NCI-H345 (cell line): Measurements from ENCODE around the gene TASP1.
"Not testable (repeated sequence)": the region's sequence is repeated elsewhere in the genome, so short reads cannot be mapped to it uniquely, and the experiment has no call there.

ENCODE experiments used
- DNase-seq: peaks from one replicate; lab custom pipeline; 2025; lab: John Stamatoyannopoulos, UW

Gene TASP1

DNA sequence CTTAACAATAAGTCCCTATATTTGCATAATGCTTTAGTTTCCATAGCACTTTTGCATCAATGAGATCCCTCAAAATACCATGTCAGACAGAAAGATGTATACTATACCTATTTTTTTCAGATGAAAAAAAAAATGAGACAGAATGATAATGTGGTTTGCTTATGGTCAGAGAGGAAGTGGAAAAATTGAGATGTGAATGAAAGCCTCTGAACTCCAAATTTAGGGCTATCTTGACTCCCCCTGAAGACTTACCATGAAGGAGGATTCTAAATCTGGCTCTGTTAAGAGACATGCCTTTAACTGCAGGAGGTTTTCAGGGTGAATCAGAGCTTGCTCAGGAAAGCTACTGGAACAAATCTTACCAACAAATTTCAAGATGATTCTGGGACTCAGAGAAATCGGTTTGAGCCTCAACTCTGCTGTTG, 241.4 kb downstream of the TASP1 start:
- no peak for DNase-seq

DNA sequence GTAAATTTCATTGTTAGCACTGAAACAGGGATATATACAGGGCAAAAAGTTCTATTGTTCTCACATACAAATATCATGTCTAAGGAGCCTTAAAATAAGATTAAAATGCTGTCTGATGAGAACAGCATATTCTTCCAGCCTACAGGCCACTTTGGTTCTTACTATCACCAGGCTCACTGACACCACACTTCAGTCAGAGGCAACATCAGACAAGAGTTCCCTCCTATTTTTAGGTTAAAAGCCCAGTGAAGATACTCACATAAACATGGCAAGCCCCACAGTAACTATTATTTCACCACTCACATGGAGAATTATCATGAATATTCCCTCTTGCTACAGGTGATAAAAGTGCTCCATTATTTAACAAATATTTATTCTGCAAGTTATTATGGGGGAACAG, 241.9 kb downstream of the TASP1 start:
- DNase-seq = no peak

DNA sequence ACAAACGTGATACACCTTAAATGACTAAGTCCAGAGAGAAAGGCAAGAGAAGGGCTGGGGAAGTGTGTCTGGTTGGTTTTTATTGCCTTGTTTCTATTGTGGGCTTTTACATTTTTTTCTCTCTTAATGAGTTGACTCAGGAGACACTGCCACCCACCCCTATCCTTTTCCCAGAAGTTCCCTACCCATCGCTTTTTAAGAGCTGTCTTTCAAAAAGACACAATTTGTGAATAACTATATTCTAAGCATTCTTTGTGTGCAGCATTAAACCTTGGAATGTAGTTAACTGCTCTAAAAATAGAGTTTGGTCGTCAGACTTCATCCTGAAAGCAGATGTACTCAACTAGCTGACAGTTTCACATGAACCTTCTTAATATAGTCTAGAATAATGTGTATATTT, 242.7 kb downstream of the TASP1 start:
- no peak for DNase-seq

DNA sequence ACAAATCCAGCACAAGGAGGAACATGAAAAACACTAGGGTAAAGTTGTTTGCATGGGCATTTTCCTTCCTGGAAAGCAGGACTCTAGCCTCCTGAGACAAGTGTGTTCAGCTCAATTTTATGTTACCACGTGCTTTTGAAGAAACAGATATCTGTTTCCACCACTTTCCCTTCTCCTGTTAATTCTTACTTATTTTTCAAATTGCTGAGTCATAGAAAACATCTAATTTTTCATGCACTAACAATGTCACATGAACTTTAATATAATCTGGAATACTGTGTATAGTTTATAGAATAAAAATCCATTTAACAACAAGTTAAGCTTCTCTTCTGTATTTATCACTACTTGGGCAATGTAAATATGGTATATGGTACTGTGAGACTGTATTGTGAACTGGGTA, 243.5 kb downstream of the TASP1 start:
- DNase-seq = no peak

DNA sequence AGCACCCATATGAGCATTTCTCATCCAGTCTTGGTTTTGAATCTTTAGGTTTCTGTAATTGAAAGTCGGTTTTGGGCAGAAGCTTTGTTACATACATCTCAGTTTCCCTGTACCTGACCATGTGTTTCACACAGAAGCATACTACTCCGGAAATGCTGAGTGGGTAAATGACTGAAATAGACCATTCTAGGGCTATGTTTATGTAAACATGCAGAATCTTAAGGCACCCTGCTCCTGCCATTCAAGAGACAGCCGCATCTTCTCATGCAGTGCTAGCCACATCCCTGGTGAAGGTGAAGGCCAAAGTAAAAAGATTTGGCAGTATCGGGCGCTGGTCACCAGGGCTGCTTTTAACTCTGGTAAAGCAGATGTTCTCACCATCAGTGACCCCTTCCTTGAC, 246.3 kb downstream of the TASP1 start:
- no peak for DNase-seq

DNA sequence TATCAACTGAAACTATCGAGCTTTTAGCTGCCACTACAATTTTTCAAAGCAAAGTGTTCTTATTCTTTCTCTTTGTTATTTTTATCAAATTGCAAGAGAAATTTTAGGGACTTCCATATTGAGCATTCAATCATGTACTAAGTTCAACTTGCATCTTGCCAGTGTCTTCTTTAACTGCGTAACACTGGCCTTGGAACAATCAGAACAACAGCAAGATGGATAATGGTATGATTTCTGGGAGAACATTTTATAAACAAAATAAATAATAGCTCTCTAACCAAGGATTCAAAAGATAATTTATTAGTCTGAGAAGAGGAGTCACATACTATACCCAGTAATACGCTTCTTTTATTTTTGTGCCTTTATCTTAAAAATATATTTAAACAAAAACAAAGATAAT, 249.6 kb downstream of the TASP1 start:
- no peak for DNase-seq

DNA sequence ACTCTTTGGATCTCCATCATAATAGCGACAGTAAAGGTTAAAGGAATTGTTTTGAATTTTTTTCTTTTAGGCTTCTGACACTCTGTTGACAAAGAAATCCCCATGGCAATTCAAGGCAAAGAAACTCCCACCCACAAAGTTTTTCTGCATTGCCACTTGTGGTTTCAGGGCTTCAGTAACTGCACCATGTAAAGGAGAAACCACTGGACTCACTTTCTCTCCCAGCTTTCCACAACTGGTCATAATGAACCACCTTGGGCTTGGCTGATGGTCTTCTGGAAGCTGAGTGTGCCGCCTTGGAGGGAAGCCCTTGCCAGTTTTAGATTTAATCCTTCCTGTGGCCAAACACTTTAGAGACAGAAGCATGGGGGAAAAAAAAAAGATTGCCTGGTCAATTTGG, 254.6 kb downstream of the TASP1 start:
- DNase-seq = no peak

DNA sequence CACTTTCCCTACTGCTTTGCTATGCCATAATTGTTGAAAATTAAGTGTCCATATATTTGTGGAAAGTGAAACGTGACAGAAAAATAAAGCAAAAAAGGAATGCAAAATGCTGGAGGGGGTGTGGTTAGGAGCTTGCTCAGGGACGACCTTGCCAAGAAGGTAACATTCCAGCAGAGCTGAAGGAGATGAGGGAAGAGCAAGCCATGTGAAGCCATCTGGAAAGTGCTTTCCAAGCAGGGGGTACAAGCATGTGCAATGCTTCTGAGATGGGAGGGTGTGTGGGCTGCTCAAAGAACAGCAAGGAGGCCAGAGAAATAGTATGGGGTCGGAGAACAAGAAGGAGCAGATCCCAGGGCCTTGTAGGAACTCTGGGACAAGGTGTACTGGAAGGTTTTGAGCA, 255.9 kb downstream of the TASP1 start:
- no peak for DNase-seq

DNA sequence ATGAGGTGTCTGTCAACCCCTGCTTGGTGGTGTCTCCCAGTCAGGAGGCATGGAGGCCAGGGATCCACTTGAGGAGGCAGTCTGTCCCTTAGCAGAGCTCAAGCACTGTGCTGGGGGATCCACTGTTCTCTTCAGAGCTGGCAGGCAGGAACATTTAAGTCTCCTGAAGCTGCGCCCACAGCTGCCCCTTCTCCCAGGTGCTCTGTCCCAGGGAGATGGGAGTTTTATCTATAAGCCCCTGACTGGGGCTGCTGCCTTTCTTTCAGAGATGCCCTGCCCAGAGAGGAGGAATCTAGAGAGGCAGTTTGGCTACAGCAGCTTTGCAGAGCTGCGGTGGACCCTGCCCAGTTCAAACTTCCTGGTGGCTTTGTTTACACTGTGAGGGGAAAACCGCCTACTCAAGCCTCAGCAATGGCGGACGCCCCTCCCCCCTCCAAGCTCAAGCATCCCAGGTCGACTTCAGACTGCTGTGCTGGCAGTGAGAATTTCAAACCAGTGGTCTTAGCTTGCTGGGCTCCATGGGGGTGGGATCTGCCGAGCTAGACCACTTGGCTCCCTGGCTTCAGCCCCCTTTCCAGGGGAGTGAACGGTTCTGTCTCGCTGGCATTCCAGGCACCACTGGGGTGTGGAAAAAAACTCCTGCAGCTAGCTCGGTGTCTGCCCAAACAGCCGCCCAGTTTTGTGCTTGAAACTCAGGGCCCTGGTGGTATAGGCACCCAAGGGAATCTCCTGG, 258.1 kb downstream of the TASP1 start:
- DNase-seq = not testable (repeated sequence)

DNA sequence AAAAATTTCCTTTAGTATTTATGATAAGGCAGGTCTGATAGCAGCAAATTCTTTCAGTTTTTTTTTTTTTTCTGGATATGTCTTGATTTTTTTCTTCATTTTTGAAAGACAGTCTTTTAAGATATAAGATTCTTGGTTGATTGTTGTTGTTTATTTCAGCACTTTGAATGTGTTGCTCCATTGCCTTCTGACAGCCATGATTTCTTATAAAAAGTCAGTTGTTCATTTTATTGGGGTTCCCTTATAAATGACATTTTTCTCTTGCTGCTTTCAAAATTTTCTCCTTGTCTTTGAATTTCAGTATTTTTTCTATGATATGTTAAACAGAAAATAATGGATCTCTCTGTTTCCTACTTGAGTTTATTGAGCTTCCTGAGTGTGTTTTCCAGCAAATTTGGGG, 265.3 kb downstream of the TASP1 start:
- DNase-seq = no peak

DNA sequence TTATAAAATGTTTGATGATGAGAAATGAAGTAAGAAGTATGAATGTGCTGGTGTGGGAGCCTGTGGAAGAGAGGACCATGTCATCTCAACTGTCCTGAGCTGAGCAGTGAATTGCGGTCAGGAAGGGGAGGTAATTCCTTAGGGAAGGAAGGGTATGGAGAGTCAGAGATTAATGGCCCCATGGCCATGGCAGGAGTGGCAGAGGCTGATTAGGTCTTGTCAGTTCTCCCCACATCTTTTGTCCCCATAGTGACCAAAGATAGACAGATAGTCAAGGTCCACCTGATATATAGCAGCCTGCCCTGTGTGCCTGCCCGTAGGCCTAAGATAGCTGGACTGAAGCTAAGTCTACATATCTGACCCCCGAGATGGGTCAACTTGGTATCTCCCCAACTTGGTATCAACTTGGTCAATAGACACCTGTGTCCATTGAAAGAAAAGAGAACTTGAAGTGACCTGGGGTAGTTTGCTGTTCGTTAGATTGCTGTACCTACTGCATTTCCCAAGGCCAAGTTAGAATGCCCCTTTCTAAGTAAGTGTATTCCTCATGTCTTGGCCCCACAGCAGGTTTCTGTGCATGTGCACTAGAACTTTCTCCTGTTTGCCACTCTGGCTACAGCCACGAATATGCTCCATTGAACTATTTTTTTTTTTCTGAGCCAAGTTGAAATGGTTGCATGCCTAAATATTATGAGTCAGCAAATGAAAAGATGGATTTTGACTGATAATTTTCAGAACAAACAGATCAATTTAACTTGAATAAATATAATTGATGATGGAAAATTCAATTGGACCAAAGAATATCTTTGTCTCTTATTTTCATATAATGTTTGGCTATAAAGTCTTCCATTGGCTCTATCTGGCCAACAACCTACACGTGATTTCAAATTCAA, 274.2 kb downstream of the TASP1 start:
- no peak for DNase-seq

DNA sequence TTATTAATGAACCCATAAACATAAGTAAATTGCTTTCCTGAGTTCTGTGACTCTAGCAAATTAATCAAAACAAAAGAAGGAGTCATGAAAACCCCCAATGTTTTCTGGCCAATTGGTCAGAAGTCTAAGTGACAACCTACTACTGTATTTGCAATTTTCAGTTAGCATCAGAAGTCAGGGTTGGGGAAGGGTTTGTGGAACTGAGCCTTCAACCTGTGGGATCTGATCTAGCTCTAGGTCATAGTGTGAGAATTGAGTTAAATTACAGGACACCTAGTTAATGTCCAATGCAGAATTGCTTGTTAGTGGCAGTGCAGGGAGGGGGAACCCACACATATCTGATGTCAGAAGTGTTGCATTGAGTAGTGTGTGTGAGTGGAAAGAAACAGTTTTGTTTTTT, 275.3 kb downstream of the TASP1 start:
- no peak for DNase-seq

DNA sequence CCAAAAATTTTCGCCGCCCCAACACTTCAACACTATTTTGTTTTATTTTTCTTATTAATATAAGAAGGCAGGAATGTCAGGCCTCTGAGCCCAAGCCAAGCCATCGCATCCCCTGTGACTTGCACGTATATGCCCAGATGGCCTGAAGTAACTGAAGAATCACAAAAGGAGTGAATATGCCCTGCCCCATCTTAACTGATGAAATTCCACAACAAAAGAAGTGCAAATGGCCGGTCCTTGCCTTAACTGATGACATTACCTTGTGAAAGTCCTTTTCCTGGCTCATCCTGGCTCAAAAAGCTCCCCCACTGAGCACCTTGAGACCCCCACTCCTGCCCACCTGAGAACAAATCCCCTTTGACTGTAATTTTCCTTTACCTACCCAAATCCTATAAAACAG, 276.6 kb downstream of the TASP1 start:
- not testable (repeated sequence) for DNase-seq

DNA sequence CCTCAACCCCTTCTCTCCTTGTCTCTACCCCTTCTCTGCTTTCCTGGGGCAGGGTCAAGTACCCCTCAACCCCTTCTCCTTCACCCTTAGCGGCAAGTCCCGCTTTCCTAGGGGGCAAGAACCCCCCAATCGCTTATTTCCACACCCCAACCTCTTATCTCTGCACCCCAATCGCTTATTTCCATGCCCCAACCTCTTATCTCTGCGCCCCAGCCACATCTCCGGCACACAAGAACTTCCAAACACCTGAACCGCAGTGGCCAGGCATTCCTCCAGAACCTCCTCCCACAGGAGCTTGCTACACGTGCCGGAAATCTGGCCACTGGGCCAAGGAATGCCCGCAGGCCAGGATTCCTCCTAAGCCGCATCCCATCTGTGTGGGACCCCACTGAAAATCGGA, 279.8 kb downstream of the TASP1 start:
- DNase-seq = not testable (repeated sequence)

DNA sequence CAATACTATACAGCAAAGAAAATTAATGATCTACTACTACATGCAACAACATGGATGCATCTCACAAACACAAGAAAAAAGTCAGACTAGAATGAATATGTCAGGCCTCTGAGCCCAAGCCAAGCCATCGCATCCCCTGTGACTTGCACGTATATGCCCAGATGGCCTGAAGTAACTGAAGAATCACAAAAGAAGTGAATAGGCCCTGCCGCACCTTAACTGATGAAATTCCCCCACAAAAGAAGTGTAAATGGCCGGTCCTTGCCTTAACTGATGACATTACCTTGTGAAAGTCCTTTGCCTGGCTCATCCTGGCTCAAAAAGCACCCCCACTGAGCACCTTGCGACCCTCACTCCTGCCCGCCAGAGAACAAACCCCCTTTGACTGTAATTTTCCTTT, 280.9 kb downstream of the TASP1 start:
- not testable (repeated sequence) for DNase-seq

DNA sequence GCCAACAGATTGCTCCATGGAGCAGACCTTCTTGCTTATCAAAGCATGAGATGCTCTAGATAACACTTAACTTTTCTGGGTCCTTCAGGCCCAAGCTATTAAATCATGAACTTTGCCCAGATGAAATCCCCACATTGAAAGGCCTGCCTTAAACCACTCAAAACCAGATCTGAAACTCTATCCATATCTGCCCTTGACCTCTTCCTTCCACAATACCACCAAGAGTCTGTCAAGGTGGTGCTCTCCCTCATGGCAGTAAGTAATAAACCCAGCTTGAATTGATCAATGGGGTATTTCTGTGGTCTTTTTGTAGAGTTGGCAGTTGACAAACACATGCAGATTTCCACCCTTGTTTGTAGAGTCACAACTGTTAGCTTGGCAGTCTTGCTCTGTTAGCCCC, 282.1 kb downstream of the TASP1 start:
- DNase-seq = no peak

DNA sequence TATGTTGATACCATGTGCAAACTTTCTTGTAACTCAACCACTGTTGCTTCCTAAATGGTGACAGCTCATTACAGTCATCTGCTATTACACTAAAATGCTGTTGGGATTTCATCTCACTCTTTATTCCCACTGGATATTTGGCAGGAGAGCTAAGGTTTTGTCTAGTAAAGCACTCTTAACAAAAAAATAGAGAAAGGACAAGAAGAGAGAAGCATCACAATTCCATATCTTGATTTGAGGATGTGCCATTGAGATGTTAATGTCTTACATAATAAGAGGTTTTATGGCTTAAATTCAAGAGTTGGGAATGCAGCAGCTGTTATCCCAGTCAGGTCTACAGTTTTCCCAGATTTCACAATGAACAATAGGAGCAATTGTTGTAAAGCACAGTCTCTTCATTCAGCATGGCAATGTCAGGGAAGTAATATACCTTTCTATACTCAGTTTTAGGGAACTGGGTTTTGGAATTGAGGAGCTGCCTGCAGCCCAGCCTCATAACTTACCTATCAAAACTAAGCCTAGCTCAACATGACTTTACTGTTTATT, 282.7 kb downstream of the TASP1 start:
- no peak for DNase-seq

DNA sequence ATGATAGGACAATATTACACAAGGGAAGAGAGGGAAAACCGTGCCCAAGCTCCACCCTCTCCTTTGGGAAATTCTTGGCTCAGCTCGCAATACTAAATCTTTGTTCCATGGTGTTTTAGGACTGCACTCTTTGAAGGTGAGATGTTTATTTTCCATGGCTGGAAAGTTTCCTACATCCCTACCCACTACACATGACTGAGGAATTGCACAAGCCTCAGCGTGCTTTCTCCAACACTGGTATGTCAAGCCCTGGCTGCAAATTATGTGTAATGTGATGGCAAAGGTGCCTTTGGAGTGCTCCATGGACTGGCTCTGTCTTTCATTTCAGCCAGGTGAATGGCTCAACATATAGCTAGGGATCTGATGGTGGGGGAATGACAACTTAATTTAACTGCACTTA, 283.3 kb downstream of the TASP1 start:
- DNase-seq = no peak

DNA sequence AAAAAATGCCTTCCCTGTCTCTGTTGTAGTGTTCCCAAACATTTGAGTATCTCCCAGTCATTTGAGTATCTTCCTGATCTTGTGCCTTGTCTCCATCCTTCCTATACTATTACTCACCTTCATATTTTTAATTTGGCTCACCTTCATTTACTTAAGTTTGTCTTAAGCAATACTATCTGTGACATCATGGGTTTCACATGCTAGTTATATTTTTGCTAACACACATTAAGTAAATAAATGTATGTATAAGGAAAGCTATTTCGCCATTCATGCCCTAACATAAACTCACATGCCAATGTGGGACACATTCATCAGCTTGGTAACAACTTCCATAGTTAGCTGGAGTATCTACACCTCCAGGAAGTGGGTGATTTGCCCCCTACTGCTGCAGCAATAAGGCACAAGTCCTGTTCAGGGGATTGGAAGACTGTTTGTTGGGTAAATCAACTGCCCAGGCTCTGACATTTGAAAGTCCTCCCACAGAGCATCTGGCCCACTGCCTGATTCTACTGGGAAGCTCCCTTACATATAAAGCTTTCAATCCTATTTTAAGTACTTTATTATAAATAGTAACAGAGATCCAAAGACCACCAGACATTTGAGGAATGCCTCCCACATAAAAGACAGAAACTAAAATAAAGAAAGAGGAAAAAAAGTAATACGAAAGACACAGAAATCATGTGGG, 285.3 kb downstream of the TASP1 start:
- DNase-seq = no peak

DNA sequence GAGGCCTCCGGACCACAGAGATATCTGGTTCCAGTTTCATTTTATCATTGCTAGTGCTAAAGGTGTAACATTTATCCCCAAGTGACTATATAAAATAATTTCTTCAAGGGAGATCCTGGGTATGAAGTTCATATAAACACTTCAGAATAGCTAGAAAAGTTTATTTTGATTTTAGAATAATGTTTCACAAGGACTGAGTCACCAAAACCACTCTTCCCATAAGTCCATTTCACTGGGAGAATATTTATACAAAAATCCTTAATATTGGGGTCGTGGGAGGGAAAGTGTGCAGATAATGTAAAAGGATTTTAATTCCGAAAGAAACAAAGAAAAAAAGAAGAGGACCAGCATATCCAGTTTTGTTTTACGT, 289.5 kb downstream of the TASP1 start:
- no peak for DNase-seq

DNA sequence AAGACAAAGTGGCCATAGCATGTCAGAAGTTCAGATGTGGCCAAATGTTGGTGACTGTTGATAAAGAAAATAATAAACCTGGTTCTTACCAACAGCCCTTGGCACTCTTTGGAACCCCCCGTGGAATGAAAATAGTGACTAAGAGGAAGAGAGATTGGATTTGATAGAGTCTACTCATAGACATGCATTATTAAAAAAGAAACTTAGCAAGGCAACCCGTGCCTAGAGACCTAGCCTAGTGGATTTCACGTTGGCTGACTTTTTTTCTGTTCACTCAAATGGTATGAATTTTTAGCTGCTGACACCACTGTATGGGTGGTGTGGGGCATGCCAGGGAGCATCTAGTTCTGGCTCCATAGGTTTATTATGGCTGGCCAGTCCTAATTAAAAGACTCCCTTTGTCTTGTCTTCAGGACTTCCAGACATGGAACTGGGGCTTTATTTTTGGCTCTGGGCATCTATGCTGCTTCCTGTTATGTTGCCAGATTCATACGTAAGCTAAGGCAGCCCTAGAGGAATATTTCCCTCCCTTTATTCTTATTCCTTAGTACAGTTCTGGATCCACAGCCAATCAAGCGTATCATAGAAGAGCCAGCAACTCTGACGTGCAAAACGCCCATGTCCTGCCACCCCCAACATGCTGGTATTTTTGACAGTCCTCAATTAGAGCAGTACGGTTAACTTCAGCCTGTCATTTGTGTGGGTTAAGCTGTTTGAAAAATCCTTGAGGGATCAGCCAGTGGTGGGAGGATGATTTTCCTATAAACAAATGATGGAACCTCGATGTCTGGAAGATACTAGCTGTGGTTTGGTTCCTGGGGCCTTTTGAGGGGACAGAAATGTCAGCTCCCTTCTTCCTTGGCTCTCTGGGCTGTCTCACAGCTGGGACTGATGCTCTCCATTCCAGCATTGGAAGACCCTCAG, 290.2 kb downstream of the TASP1 start:
- DNase-seq = no peak

DNA sequence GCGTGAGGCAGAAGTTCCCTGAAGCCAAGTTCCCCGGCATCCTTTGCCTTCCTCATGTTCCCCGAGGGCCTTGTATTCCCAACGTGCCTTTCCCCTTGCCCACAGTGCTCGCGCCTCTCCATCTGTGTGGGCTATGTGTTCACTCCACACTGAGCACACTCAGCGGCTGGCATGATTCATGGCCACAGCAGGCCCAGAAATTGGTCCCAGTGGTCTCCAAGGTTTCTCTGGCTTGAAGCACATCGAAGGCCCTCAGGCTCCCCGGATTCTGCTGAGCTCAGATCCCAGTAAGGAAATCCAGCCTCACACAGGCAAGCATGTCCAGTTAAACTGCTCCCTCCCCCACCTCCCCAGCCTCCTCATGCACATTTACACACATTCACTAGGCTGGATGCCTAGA, 294.1 kb downstream of the TASP1 start:
- DNase-seq = no peak
